Stomach (tissue), 4 donors: ENCODE data around the gene MYO5B.
"Not testable (repeated sequence)": the region's sequence is repeated elsewhere in the genome, so short reads cannot be mapped to it uniquely, and the experiment has no call there.

Experiments used
- CTCF ChIP-seq, 7 experiments: fragments of 450-650 bp in 4 of 7; fragments of 200-600 bp in 3 of 7; sonication (generic) in 3 of 7; IDR thresholded peaks; one replicate each; pipeline ENCODE4 v1.5.1; 2016 to 2019; ENCODE audit warnings: antibody characterized with exemption in 7 of 7, control low read depth in 2 of 7, mild to moderate bottlenecking in 1 of 7
- EP300 ChIP-seq: sonication (generic); formaldehyde crosslinking; IDR thresholded peaks from one replicate; pipeline ENCODE4 v1.6.1; 2017; ENCODE audit warnings: antibody characterized with exemption
- POLR2AphosphoS5 ChIP-seq, 3 donors: sonication (generic); formaldehyde crosslinking; IDR thresholded peaks; one replicate each; pipeline ENCODE4 v1.6.1; 2016; ENCODE audit warnings: antibody characterized with exemption in 3 of 3

- not testable (repeated sequence) for TF ChIP-seq CTCF (IDR thresholded peaks at IDR 0.05); EP300; POLR2AphosphoS5 (IDR thresholded peaks at IDR 0.05)
Observed at GRCh38 chr18:50241768-50242167, 46.8 kb upstream of the MYO5B start.
